A549 (cell line): ENCODE data around the gene PRDM11.

Experiments used
- CHD4 ChIP-seq: fragments of 200-600 bp; sonication (generic); IDR thresholded peaks from 2 replicates; pipeline ENCODE4 v1.6.1; 2016; ENCODE audit warnings: antibody characterized with exemption, mild to moderate bottlenecking, borderline replicate concordance
- JUNB ChIP-seq: fragments of >200 bp; sonication (Bioruptor Twin); formaldehyde crosslinking; IDR thresholded peaks from 2 replicates; pipeline ENCODE4 v1.6.1; 2016
- RCOR1 ChIP-seq: fragments of 150-350 bp; IDR thresholded peaks from 2 replicates; pipeline ENCODE4 v1.6.1; 2014; ENCODE audit warnings: antibody characterized with exemption, low read length, low read depth
- TP53 ChIP-seq: fragments of 250-450 bp; sonication (Bioruptor Pico); IDR thresholded peaks from 2 replicates; pipeline ENCODE4 v1.5.0; 2021; ENCODE audit warnings: mild to moderate bottlenecking, moderate library complexity
- TF ChIP-seq, protein P1 (sequence below): fragments of >200 bp; sonication (Bioruptor Twin); formaldehyde crosslinking; IDR thresholded peaks from 3 replicates; pipeline ENCODE4 v1.5.1; 2016

DNA sequence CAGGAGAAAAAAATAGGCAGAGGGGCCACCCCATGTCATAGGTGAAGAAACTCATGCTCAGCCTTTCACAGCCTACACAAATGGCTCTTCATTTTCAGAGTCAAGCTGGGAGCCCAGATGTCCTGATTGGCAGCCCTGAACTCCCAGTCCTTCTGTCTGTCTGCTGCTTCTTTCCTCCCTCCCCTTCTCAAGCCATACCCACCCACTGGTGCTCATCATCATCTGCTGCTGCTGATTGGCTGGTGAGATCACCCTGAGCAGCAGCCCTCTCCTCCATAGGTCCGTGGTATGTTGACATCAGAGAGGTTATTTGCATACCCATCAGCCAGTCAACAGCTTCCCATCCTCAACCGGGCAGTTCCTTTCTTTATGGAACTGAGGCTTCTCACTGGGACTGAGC lies 46.1 kb upstream of the PRDM11 start:
- TF ChIP-seq, protein P1, sequence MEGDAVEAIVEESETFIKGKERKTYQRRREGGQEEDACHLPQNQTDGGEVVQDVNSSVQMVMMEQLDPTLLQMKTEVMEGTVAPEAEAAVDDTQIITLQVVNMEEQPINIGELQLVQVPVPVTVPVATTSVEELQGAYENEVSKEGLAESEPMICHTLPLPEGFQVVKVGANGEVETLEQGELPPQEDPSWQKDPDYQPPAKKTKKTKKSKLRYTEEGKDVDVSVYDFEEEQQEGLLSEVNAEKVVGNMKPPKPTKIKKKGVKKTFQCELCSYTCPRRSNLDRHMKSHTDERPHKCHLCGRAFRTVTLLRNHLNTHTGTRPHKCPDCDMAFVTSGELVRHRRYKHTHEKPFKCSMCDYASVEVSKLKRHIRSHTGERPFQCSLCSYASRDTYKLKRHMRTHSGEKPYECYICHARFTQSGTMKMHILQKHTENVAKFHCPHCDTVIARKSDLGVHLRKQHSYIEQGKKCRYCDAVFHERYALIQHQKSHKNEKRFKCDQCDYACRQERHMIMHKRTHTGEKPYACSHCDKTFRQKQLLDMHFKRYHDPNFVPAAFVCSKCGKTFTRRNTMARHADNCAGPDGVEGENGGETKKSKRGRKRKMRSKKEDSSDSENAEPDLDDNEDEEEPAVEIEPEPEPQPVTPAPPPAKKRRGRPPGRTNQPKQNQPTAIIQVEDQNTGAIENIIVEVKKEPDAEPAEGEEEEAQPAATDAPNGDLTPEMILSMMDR: no peak
- TF ChIP-seq TP53 (CRISPR knock-in tag): no peak
- no peak for TF ChIP-seq JUNB
- TF ChIP-seq CHD4: no peak
- TF ChIP-seq RCOR1: no peak
